PFSK-1 (cell line): ENCODE data around the gene FAM98B.

Experiments
- FOXP2 ChIP-seq: optimal IDR thresholded peaks from 2 replicates; pipeline ENCODE3; 2011; ENCODE audit warnings: borderline replicate concordance, control low read depth, inconsistent platforms; ENCODE audit not compliant: insufficient read depth; ENCODE audit errors: extremely low read length, extremely low read depth
- POLR2AphosphoS5 ChIP-seq: IDR thresholded peaks from 2 replicates; pipeline ENCODE4 v1.6.1; 2012; ENCODE audit warnings: low read depth, mild to moderate bottlenecking, control low read depth, low read length, moderate library complexity
- SIN3A ChIP-seq: IDR thresholded peaks from 2 replicates; pipeline ENCODE4 v1.6.1; 2012; ENCODE audit warnings: mild to moderate bottlenecking, low read length, moderate library complexity, borderline replicate concordance; ENCODE audit not compliant: insufficient read depth
- TAF1 ChIP-seq: IDR thresholded peaks from 2 replicates; pipeline ENCODE4 v1.6.1; 2012; ENCODE audit warnings: low read length, control low read depth, borderline replicate concordance; ENCODE audit not compliant: insufficient read depth
- TF ChIP-seq, protein P1 (sequence below), 2 experiments: IDR thresholded peaks; 2 replicates each; pipeline versions ENCODE4 v1.6.1 to v1.8.0; 2011 to 2012; ENCODE audit warnings: low read depth in 2 of 2, low read length in 2 of 2, control low read depth in 1 of 2, inconsistent platforms in 1 of 2, mild to moderate bottlenecking in 1 of 2, moderate library complexity in 1 of 2; ENCODE audit not compliant: insufficient read depth in 1 of 2

DNA sequence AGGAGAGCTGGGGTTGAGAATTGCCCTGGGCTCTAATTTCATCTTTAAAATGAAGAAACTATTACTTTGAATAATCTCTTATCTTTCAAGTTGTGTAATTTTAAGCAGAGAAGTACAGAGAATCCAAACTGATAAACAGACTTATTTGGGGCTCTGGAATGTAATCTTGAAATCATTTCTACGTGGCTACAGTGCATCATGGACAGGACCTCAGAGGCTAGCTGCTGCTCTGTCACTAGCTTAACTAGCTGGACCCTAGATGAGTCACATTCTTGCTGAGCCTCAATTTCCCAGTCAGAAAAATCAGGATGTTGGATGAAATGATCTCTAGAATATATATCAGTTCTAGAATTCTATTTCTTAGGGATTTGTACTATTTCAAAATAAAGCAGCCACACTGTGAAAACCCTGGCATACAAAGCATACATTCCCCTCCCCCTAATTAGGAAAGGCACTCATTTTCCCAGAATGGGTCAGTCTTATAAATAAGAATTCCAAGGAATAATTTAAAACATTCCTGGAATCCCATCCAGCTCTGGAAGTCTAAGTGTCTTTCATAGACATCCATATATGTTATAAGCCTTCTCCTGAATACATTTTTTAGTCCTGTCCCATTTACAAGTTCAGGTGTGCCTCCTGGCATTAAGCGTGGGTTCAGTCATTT lies 63.5 kb downstream of the FAM98B start:
- TF ChIP-seq POLR2AphosphoS5, result no peak
- TF ChIP-seq, protein P1, sequence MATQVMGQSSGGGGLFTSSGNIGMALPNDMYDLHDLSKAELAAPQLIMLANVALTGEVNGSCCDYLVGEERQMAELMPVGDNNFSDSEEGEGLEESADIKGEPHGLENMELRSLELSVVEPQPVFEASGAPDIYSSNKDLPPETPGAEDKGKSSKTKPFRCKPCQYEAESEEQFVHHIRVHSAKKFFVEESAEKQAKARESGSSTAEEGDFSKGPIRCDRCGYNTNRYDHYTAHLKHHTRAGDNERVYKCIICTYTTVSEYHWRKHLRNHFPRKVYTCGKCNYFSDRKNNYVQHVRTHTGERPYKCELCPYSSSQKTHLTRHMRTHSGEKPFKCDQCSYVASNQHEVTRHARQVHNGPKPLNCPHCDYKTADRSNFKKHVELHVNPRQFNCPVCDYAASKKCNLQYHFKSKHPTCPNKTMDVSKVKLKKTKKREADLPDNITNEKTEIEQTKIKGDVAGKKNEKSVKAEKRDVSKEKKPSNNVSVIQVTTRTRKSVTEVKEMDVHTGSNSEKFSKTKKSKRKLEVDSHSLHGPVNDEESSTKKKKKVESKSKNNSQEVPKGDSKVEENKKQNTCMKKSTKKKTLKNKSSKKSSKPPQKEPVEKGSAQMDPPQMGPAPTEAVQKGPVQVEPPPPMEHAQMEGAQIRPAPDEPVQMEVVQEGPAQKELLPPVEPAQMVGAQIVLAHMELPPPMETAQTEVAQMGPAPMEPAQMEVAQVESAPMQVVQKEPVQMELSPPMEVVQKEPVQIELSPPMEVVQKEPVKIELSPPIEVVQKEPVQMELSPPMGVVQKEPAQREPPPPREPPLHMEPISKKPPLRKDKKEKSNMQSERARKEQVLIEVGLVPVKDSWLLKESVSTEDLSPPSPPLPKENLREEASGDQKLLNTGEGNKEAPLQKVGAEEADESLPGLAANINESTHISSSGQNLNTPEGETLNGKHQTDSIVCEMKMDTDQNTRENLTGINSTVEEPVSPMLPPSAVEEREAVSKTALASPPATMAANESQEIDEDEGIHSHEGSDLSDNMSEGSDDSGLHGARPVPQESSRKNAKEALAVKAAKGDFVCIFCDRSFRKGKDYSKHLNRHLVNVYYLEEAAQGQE (IDR thresholded peaks at IDR 0.05; ENCODE audit: insufficient read depth in 1 of 2, low read depth in 2 of 2, low read length in 2 of 2), result no peak
- no peak for TF ChIP-seq TAF1
- TF ChIP-seq SIN3A, result no peak
- TF ChIP-seq FOXP2, result no peak
